Kasumi-1 (cell line): Measurements from ENCODE around the gene OR52K1.
A peak's percentile ranks its signal among the peaks of the same experiment; 100 is the strongest.
"Not testable (repeated sequence)": the region's sequence is repeated elsewhere in the genome, so short reads cannot be mapped to it uniquely, and the experiment has no call there.

ENCODE experiments used
- DNase-seq, 2 experiments: peaks; one replicate each; lab custom pipeline; 2025; lab: John Stamatoyannopoulos, UW

The OR52K1 gene

DNA sequence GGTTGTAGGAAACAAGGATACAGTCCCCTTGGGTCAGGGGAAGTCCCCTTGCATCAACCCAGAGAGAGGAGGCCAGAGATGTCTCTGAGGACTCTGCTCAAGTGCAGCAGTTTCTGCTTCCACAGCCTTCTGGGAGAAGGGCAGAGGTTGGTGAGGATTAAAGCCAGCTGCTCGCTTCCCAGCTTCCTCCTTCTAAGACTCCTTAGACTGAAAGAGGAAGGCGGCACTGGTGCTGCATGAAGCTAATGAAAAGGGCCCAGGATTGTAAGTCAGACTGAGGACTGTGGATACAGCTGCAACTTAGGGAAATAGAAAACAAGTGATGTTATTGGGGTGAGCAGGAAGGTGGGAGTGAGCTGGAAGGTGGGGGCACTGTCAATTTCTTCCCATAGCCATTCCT, at the start of gene OR52K1:
Gene OR52K1 (plus strand): TSS at position 202 of the 400 bp plus-strand sequence. CDS start 6,255 bp downstream, outside the sequence.
- DNase-seq: peak; percentile 74 to 79

DNA sequence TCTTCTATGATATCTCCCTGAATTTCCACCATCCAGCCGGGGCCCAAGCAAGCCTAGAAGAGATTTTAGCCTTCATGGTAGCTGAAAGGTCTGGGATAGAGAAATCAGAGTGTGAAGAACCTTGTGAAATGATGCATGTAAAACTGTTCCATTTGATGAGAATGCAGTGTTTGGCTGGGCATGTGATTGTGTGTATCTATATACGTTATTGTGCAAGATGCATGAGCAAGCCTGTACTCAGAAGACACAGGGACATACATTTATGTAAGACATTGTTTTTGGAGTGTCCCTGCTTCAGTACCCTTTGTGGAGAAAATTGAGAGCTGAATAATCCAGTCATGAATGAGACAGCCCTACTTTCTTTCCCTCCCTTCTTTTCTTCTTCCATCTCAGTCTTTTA, 48.6 kb upstream of the OR52K1 start:
- DNase-seq: no peak

DNA sequence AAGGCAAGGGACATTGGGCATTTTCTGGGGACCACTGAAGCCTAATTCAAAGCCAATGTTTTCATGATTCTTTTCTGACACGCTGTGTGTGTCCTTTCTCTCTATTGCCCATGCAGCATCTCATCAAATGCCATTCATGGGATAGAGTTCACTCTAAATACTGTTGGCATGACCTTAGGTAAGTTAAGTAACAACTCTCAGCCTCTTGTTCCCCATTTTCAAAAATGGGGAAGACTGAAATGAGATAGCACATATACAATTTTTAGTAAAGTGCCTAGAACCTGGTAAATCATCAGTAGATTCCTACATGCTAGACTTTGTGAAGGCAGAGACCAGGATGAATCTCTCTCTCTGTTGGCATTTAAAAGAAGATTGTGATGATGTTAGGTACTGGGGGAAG, 46.0 kb upstream of the OR52K1 start:
- DNase-seq: no peak

DNA sequence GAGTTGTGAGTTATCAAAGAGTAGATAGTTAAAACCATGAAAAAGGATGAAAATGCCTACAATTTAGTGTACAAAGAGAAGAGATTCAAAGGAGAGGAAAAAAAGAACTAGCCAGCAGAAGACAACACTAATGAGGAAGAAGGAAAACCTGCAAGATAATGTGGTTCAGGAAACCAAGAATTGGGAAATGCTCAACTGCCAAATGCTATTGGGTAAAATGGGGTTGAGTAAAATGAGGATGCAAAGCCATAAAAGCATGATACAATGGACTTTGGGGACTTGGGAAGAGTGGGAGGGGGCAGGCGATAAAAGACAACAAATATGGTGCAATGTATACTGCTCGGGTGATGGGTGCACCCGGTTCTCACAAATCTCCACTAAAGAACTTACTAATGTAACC, 40.9 kb upstream of the OR52K1 start:
- peak; percentile 79 to 80 for DNase-seq

DNA sequence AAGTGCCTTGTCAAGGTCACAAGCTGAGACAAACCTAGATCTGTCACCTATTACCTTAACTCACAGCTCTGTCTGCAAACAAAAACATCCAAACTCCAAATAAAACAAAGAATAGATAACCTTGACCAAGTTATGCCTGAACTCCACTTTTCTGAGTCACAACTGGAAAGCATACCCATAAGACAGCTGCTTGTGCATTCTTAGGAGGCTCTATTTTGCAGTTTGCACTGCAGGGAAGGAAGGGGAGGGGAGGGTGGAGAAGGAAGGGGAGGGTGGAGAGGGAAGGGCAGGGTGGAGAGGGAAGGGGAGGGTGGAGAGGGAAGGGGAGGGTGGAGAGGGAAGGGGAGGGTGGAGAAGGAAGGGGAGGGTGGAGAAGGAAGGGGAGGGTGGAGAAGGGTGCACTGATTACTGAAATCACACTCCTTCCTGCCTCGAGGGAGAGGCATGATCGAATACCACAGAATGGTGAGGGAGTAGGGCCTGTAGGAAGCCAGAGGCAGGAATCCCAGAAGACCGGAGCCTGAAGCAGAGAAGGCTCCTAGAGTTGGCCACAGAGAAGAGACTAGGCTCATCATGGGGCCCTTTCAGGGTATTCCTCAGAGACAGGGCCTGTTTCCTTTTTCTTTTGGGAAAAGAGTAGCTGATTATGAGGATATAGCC, 39.1 kb upstream of the OR52K1 start:
- DNase-seq: no peak

DNA sequence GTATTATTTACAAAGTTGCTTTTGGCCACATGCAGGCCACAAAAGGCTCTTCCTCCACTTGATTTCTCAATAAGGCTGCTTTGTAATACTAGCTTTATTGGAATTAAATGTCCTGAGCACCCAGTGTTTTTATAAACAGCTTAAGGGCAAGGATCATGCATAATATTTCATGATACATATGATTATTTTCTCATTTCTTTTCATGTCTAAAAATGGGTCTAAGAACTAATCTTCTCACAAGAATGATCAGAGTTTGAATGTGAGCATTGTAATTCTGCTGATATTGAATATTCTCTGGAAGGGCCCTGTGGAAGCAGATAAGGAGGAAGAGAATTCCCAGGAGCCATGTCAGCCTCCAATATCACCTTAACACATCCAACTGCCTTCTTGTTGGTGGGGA, 33.5 kb upstream of the OR52K1 start, which contains the start of gene OR52K2:
Gene OR52K2 (plus strand): TSS at position 301 of the 400 bp plus-strand sequence. CDS start 45 bp downstream, at position 346.
- no peak for DNase-seq

DNA sequence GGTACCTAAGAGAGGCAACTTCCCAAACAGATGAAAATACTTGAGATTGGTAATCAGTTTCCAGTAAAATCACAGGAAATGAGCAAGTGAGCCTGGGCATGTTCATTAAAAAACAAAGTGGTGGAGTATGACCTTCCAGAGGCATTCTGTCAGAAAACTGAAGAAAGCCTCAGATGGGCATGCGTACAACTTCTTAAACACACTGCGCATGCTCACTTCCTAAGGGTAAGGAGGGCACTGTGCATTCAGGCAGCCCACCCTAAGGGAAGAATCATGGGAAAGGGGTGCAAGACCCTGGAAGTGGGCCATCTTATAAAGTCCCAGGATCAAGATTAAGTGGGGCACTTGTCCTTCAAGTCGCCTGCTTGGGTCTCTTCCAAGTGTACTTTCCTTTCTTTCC, 29.3 kb upstream of the OR52K1 start:
- DNase-seq: no peak

DNA sequence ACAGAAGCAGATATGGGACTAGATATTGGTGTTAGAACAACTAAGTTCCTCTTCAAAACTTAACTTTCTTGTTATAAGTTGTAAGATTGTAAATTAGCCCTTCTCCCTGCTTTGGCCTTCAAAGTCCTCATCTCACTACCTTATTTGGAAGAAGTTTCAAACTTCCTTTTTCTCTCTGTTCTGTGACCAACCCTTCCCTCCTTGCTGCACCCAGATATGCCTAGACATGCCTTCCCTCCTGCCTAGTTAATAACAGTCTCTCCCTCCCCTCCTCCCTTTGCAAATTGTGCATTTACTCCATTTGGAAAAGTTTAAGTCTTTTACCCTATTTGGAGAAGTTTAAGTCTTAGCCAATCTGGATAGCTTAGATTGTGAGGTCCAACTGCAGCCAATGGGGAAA, 28.4 kb upstream of the OR52K1 start:
- peak; percentile 57 to 63 for DNase-seq

DNA sequence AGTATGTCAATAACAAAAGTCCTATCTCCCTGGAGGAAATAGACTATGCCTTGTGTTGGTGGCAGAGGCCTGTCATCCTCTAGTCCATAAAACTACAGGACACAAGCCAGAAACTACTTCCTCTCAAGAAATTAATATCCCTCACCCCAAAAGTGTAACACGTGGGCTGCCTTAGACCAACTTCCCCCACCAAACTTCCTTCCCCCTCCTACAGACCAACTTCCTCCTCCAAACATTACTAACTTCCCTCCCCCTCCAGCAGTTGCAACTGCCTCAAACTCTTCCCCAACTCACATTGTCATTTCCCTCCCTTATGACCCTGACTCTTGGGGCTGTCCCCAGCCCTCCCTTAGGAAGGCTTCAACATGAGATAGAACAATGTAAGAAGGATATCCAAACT, 27.0 kb upstream of the OR52K1 start:
- DNase-seq: peak; percentile 96 to 98

DNA sequence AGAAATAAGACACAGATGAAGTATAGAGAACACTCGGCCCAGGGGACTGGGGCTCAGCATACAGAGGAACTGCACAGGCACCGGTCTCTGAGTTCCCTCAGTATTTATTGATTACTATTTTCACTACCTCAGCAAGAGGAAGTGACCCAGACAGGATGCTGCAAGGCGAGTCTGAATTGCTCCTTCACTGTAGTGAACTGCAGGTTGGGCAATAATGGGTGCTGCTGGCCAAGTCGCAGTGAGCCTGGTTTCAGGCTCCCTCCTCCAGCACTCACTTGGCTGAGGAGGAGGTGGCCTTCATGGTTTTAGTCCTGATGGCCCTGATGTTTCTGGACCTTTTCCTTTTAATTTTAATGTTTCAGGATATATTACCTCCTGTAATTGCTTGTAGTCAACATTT, 22.9 kb upstream of the OR52K1 start:
- peak; percentile 48 to 63 for DNase-seq

DNA sequence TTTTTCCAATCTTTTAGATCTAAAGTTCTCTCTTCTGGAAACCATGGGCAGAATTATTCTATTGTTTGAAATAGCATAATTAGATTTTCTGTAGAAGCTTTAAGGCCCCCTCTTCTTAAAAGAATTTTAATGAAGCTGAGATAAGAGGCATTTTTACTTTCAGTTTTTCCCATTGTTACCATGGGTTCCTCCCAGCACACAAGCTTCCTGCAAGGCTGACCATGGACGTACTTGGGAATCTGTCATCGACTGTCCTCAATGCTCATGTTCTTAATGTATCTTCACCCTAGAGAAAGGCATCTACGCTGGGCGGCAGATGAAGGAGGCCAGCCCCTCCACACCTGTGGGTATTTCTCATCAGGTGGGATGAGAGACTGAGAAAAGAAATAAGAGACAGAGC, 22.3 kb upstream of the OR52K1 start:
- DNase-seq: no peak

DNA sequence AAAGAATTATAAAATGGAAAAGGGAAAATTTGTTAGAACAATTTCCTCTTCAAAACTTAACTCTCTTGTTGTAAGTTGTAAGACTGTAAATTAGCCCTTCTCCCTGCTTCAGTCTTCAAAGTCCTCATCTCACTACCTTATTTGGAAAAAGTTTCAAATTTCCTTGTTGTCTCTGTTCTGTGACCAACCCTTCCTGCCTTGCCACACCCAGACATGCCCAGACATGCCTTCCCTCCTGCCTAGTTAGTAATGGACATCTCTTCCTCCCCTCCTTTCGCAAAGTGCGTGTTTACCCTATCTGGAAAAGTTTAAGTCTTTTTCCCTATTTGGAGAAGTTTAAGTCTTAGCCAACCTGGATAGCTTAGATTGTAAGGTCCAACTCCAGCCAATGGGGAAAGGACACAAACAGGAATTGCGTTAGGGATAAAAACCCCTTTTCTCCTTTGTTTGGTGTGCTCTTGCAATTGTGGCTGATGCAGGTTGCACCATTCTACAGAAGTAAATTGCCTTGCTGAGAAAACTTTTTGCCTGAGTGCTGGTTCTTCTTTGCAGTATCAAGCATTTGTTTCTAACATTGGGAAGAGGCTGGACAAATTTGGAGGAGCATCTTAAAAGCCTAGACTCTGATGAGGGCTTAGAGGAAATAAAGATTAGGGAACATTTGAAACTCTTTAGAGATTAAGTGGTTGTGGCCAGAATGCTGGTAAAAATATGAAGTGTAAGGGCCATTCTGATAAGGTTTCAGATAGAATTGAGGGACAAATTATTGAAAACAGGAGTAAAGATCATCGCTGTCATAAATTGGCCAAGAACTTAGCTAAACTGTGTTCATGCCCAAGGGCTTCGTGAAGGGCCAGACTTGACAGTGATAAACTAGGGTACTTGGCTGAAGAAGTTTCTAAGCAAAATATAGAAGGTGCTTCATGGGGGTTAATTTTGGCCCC, 18.0 kb upstream of the OR52K1 start:
- peak in 1 of 2 experiments; percentile 27 for DNase-seq

DNA sequence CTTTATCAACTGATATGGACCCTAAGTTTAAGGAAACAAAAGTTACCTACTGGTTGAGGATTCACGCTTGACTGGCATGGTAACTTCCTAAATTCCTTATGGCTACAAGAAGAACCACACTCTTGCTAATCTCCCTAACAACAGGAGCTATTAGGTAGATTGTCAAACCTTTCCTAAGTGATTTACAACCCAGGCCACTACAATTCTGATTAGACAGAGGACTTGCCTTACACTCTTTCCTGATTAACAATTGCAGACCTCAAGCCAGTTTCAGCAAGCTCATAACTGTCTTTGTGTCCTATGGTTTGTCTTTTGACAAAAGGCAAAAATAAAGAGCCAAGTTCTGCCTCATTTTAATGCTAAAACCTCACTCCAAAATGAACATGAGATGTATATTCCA, 17.0 kb upstream of the OR52K1 start:
- no peak for DNase-seq

DNA sequence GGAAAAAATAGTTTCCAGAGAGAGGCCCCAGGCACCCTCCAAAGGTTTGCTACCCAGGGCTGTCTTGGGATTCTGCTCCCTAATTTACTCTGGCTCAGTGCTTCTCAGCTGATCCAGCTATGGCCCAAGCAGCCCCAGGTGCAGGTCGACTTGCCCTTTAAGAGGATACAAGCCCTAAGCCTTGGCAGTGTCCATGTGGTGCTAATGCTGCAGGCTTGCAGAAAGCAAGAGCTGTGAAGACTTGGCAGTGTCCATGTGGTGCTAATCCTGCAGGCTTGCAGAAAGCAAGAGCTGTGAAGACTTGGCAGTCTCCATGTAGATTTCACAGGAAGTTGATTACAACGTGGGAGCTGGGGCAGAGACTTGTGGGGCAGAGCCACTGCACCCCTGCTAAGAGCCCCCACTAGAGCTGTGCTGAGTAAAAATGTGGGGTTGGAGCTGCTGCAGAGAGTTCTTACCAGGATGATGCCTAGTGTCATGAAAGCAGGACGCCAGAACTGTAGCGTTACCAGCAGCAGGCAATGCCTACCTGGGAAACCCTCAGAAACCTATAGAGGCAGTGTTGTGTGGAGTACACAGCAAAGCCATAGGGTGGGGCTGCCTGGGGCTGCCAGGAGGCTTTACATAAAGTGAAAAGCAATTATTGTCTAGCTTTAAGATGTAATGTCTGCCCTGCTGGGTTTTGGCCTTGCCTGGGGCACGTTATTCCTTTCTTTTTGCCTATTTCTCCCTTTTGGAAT, 16.1 kb upstream of the OR52K1 start:
- DNase-seq: no peak

DNA sequence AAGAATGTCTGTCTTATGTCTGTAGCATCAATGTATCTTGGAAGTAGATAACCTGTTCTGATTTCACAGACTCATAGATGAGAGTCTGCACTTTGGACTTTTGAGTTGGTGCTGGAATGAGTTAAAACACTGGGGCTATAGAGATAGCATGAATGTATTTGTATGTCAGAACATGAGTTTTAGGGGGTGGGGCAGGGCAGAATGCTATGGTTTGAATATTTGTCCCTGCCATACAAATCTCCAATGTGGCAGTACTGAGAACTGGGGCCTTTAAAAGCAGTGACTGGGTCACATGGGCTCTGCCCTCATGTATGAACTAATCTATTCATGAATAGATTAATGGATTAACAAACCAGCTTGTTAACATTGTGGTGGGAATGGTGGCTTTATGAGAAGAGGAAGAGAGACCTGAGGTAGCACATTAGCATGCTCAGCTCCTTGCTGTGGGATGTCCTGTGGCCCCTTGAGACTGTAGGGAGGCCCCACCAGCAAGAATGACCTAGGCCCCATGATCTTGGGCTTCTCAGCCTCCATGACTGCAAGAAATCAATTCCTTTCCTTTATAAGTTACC, 15.5 kb upstream of the OR52K1 start:
- no peak for DNase-seq

DNA sequence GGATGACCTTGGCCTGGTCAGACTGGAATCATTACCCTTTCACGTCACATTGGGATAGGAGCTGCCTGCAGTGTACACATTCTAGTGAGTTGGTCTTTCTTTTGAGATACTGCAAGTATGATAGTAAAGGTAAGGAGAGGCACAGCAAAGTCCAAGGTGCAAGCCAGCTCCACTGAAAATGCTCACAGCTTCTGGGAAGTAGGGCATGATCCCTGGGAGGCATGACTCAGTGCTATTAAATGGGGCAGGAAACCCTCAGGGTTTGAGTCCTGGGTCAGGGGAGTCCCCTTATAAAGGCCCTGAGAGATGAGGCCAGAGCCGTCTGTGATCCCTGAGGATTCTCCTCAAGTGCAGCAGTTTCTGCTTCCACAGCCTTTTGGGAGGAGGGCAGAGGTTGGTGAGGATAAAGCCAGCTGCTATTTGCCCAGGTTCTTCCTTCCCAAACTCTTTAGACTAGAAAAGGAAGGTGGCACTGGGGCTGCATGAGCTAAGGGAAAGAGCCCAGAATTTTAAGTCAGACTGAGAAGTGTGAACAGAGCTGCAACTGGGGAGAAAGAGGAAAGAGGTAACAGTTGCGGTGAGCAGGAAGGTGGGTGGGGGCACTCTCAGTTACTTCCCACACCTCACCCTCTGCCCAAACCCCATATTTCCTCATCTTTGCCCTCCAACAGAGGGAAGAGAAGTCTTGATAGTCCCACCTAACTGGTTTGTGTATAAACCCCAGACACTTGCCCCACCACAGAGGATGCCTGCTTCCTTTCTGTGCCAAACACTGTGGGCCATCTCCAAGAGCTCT, 14.4 kb upstream of the OR52K1 start:
- peak; percentile 41 to 63 for DNase-seq

DNA sequence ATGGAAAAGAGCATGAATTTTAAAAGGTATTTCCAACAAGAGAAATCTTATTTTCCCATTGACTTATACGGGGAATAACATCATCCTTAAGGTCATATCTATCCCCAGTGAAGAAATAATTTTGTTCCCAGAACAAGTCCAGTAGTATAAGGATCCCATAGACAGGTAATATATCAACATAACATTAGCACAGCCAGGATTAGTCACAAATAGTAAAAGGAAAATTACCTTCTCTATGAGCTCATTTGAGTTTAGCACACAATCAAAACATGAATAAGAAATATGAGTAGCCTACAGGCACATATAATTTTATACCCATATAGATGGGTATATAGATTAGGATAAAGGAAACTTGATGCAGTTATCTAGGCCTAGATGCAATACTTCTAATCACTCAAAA, 2.8 kb upstream of the OR52K1 start:
- DNase-seq: no peak

DNA sequence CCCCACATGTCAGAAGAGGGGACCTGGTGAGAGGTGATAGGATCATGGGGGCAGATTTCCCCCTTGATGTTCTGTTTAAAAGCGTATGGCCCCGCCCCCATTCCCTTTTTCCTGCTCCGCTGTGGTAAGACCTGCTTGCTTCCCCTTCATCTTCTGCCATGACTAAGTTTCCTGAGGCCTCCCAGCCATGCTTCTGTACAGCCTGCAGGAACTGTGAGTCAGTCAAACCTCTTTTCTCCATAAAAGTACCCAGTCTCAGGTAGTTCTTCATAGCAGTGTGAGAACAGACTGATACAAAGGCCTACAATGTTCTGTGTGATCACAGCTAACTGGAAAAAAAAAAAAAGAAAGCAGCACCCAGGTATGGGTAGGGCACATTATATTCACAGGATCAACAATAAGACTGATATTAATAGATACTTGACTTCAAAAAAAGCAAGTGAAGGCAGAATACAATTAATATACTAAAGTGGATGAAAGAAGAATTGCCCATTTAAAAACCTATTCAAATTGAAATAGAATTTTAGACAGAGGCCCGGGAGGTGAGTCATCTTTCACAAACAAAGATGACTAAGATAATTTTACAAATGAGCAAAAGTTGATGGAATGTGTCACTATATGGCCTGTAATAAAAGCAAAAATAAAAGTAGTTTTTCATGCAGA, 1.7 kb upstream of the OR52K1 start:
- peak; percentile 44 to 57 for DNase-seq

DNA sequence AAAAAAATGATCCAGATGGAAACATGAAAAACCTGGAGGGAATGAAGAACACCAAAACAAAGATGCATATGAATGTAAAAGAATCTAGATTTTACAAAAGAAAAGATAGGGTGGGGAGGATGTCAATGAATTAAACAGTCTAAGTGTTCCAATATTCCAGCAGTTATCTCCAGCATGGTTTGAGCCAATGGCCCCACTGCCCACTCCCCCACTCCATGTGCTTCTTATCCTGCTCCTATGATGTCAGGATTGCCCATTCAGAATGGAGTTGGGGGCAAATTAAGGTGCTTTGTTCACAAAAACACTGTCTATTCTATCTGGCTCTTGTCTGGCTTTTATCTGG, 1.2 kb upstream of the OR52K1 start:
- DNase-seq: no peak

DNA sequence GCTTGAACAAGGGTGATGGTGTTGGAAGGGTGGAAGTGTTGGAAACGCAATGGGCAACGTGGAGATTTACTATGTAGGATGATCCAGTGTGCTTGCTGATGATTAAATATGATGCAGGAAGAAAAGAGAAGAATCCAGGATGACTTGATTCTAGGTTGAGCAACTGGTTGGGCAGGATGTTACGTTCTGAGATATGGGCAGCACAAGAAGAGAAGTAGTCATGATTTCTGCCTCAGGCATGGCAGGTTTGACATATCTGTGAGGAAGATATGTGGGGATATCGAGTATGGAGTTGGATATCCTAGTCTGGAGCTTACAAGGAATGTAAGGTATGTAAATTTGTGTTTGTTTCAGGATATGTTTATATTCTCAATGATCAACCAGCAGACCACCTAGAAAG, 1.9 kb downstream of the OR52K1 start:
- no peak for DNase-seq

DNA sequence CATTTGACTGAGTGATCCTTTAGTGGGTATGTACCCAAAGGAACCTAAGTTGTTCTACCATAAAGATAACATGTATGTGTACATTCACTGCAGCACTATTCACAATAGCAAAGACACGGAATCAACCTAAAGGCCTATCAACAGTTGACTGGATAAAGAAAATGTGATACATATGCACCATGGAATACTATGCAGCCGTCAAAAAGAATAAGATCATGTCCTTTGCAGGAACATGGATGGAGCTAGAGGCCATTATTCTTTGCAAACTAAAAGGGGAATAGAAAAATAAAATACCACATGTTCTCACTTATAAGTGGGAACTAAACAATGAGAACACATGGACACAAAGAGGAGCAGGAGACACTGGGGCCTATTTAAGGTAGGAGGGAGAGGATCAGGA, 9.0 kb downstream of the OR52K1 start:
- DNase-seq: not testable (repeated sequence)
